ENCODE results near the gene CCM2L.

GRCh38 chr20:31989030-31989645, 21.1 kb upstream of the CCM2L start:
- no peak for TF ChIP-seq CTCF (IDR thresholded peaks at IDR 0.05)
- TF ChIP-seq POLR2A (IDR thresholded peaks at IDR 0.05), result no peak

Measured in adrenal gland (tissue), 5 donors.